GM18873 (cell line): ENCODE measurements around the gene LRRC14B.
"Not testable (repeated sequence)": the region's sequence is repeated elsewhere in the genome, so short reads cannot be mapped to it uniquely, and the experiment has no call there.

Experiments
- ATAC-seq: cut with Tn5 transposase; IDR thresholded peaks from one replicate; pipeline ENCODE4 v1.9.1; 2021; ENCODE audit warnings: mild to moderate bottlenecking, moderate library complexity, moderate number of reproducible peaks; ENCODE audit not compliant: unreplicated experiment, low FRiP score

LRRC14B gene

DNA sequence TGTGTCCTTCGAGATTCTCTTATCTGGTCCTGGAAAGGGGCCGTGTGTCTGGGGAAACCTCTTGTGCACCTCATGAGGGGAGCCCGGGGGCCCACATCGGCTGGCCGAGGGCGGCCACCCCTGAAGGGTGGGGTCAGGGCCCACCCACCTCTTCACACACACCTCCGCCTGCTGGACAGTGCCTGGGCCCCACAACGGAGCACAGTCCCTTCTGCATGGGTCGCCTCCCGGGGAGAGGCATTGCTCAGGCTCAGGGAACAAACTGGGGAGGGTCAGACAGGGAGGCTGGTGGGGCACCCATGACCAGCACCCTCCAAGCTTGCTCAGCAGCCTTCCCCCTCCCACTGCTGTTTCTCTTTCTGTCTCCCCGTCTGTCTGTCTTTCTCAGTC is 1.3 kb upstream of the LRRC14B start:
- ATAC-seq, result no peak

DNA sequence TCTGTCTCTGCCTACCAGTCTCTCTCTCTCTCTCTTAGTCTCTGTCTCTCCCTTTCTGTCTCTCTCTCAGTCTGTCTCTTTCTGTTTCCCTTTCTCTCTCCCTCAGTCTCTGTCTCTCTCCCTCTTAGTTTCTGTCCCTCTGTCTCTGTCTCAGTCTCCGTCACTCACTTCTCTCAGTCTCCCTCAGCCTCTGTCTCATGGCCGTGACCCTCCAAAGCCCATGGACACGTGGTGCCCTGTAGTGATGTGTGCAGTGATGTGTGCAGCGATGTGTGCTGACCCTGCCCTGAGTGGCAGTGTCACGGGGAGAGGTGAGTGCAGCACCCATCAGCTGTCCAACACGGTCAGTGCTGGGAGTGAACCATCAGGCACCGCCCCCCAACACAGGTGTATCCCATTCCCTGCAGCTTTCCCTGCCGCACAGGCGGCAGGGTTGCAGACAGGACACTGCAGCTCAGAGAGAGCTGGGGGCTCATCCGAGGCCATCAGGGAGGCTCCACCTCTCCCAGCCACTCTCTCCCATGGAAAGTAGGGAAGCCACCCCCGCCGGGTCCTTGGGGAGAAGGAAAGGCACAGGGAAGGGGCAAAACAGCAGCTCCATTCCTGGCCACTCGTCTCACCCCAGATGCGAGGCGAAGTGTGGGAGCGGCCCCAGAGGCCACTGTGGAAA is 794 bp upstream of the LRRC14B start:
- no peak for ATAC-seq

GRCh38 chr5:191949-192690 is 825 bp downstream of the LRRC14B start:
- no peak for ATAC-seq

GRCh38 chr5:192691-192969 is 1.3 kb downstream of the LRRC14B start:
- no peak for ATAC-seq

DNA sequence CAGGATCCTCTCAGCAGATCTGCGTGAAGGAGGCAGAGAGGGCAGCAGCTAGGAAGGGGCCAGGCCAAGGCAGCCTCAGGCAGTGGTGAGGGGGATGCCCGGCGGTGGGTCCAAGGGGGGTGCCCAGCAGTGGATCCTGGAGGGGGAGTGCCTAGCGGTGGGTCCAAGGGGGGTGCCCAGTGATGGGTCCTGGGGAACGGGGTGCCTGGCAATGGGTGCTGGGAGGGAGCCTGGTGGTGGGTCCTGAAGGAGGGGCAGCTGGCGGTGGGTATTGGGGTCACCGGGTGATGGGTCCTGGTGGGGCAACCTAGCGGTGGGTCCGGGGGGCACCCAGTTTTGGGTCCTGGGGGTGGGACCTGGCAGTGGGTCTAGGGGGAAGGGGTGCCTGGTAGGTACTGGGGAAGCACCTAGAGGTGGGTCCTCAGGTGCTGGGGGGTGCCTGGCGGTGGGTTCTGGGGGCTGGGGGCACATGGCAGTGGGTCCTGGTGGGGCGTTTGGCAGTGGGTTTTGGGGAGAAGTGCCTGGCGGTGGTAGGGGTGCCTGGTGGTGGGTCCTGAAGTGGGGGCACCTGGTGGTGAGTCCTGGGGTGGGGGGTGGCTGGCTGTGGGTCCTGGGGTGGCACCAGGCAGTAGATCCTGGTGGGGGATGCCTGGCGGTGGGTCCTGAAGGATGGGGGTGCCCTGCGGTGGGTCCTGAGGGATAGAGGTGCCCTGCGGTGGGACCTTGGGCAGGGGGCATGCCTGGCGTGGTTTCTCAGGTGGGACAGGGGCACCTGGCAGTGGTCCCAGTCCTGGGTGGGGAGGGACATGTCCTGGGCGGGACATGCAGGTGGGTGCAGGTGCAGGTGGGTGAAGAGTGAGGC is 1.9 kb downstream of the LRRC14B start:
- ATAC-seq, result no peak

GRCh38 chr5:194102-194501 is 2.8 kb downstream of the LRRC14B start:
- no peak for ATAC-seq

DNA sequence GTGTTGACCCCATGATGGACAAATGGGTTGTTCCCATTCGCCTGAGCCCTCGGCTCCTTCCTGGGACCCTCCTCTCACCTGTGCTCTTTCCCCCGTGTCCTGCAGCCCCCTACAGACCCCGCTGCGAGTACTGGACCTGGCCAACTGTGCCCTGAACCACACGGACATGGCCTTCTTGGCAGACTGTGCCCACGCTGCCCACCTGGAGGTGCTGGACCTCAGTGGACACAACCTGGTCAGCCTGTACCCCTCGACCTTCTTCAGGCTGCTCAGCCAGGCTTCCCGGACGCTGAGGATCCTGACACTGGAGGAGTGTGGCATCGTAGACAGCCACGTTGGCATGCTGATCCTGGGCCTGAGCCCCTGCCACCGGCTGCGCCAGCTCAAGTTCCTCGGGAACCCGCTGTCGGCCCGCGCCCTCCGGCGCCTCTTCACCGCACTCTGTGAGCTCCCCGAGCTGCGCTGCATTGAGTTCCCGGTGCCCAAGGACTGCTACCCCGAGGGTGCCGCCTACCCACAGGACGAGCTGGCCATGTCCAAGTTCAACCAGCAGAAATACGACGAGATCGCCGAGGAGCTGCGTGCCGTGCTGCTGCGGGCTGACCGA is 3.4 kb downstream of the LRRC14B start:
- ATAC-seq, result no peak

DNA sequence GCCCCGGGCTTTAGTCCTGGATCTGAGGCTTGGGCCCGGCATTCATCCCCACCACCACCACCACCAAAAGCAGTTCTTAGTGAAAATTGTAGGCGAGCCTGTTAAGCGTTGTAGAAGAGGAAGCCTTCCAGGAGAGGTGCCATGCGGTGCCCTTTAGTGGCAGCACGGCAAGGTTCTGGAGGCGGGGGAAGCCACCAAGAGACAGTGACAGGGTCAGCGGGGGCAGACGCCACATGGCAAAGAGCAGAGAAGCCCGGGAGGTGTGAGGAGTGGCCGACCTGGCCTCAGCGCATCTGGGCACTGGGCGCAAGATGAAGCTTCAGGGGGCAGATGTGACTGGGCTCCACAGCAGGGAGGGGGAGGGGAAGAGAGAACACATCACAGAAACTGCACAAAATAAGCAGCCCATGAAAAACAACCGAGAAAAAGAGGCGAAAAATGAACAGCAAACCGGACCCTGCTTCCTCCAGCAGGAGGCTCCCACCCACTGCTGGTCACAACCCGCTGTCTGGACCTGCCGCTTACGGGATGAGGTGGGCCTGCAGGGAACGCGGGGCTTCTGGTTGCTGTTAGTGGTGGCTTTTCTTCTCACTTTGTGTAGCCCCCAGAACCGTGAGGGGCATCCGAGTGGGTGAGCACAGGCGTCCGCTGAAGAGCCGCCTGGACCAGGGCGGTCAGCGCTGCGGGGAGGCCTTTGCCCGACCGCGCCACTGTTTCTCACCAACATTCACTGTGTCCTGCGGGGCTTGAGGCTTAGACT is 4.3 kb downstream of the LRRC14B start:
- ATAC-seq, result no peak

DNA sequence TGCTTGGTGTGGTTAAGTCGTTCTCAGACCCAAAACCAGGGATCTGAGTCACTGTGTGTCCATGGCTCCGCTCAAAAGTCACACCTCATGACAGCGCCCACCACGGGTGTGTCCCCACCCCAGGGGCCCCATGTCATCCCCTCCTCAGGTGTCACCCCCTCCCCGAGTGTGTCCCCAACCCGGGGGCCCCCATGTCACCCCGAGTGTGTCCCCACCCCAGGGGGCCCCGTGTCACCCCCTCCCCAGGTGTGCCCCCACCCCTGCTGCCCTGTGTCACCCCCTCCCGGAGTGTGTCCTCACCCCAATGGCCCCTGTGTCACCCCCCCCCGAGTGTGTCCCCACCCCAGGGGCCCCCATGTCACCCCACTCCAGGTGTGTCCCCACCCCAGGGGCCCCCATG is 5.1 kb downstream of the LRRC14B start:
- no peak for ATAC-seq

DNA sequence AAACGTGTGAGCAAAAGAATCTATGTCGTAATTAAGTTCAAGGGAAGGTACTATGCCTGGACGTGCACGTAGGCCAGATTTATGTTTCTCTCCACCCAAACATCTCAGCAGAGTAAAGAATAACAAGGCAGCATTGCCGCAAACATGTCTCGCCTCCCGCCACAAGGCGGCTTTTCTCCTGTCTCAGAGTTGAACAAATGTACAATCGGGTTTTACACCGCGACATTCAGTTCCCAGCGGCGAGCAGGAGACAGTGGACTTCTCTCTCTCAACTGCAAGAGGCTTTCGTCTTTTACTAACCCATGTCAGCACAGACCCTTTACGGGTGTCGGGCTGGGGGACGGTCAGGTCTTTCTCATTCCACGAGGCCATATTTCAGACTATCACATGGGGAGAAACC is 5.7 kb downstream of the LRRC14B start:
- not testable (repeated sequence) for ATAC-seq

DNA sequence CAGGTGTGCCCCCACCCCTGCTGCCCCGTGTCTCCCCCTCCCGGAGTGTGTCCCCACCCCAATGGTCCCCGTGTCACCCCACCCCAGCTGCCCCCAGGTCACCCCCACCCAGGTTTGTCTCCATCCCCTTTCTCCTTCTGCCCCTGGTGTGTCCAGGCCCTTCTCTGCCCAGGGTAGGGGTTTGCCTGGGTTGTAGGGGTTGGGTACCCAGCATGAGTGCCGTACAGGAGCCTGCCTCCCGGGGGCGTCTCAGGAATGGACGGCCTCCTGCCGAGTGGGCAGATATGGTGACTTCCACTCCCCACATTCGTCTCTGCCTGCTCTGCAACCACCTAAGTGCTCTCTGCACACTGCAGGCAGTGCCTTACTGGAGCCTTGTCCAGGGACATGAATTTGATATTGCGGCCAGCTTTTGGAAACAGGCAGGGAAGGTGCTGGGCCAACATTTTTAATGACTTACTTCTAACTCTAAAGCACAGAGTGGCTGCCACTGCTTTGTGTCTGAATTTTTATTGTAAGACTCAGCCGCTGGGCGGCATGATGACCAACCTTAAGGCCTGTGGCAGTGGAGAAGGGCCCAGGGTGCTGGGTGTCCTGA is 6.7 kb downstream of the LRRC14B start:
- ATAC-seq, result no peak

DNA sequence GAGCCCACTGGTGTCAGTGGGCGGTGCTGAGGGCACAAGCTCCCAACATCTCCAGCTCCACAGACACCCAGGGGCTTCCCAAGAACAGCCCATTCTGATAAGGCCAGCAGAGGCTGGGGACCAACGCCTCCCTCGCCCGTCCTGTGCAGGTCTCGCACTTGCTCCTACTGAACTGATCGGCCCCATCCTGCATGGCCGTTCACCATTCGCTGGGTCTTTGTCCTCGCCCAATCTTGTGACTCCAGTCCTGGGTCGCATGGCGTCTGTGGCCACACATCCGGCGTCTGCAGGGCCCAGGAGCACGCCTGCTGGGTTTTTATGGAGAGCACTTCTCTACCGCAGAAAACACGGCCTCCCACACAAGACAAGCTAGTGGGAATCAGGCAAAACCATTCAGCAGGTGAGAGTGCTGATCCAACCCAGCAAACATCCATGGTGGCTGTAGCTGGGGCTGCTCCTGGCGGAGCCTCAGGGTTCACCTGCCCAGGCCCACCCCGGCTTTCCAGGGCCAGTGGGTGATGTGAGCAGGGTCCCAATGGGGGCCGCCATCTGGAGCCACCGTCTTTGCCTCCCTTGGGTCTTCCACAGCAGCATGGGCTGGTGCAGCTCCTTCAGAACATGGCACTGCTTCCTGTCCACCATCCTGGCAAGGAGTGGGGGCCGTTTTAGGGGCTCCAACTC is 7.4 kb downstream of the LRRC14B start:
- ATAC-seq, result no peak

- ATAC-seq, result no peak
These were observed 8.1 kb downstream of the LRRC14B start for GRCh38 chr5:199197-199949.

DNA sequence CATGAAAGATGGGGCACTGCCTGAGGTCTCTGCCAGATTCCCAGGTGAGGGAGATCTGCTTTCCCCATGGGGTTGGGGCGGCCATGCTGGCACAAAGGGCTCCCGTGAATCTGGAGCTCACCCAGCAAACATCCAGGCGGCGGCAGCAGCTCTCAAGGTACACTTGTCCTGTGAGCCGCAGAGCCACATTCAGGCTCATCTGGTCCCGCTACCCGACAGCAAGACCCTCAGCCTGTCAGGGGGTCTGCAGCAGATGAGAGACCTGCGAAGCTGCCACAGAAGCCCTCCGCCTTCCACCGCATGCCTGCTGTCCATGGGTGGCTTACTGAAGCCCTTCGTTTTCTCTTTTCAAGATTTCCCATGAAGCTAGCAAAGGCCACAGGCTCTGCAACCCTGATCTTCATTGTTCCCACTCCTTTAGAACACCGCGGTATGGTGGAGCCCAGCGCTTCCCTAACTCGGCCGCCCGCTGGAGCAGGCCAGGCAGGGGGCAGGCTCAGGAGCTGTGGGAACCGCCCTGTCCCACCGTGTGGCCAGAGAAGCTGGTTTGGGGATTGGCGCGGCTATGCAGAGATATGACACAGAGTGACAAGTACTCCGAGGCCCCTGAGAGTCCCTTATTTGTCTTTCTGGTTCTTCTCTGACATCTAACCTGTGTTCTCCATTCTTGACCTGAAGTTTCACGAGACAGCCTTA is 8.8 kb downstream of the LRRC14B start:
- no peak for ATAC-seq

DNA sequence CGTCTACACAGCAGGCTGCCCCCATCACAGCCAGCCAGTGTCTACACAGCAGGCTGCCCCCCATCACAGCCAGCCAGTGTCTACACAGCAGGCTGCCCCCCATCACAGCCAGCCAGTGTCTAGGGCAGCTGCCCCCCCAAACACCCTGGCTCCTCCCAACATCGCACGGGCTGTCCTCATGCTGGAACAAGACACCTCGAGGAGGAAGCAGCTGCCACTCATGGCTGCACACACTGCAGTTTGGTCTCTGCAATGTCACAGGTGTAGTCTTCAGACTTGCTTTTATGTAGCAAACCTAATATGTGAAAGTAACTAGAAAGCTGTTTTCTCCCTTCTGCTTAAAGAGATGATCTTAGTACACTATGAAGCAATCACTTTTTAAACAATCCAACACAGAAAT is 9.7 kb downstream of the LRRC14B start:
- no peak for ATAC-seq

DNA sequence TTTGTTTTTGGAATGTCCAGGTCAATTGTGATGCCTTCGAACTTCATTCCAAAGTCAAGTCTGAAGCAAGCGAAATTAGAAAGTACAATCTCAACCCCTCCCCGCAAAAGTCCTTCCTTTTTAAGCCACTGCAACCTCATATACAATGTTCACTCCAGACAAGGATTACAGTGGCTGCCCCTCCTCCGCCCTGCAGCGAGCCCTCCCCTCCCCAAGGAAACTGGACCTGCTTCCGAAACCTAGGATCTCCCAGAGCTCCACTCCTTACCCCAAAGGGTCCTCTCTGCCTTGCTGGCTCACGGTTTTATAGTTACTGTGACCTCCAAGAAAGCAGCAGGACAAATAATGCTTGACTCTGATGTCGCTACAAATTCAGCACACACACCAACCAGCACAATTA is 10.4 kb downstream of the LRRC14B start:
- ATAC-seq, result no peak

GRCh38 chr5:203246-203930 is 12.1 kb downstream of the LRRC14B start:
- ATAC-seq, result no peak

- ATAC-seq, result no peak
These were observed 12.7 kb downstream of the LRRC14B start for GRCh38 chr5:204001-204400.
